HCT116 (cell line): ENCODE data around the gene MYO7B. TPM values are rescaled to one million over a fixed set of nuclear protein-coding genes. Genes with fewer than 3 reads are reported as not detected.

ENCODE experiments used
- ATAC-seq: fragments of 200-7000 bp; cut with Tn5 transposase; 2 replicates; pipeline ENCODE4 v1.9.1; 2020; ENCODE audit warnings: mild to moderate bottlenecking, moderate library complexity
- BruUV-seq: library from RNA; stranded (reverse); fragments of 400-500 nt; replicated peaks from 2 replicates; lab custom pipeline; 2021; lab: Mats Ljungman, UMichigan
- CTCF ChIA-PET: fragments of 300-600 bp; sonication (Branson Sonifier 250); formaldehyde crosslinking; loops from one replicate; lab custom pipeline; 2021; ENCODE audit warnings: antibody characterized with exemption; lab: Charles Lee
- POLR2A ChIA-PET: fragments of 300-600, 350-600 bp; sonication (Branson Sonifier 250); formaldehyde crosslinking; loops from one replicate; lab custom pipeline; 2021; ENCODE audit warnings: antibody characterized with exemption; lab: Charles Lee
- RAD21 ChIA-PET, 2 experiments: fragments of 300-600 bp; sonication (Branson Sonifier 250); formaldehyde crosslinking; loops; one replicate each; lab custom pipeline; 2023; ENCODE audit warnings: low total read pairs in 2 of 2; ENCODE audit not compliant: uncharacterized antibody in 2 of 2, unreplicated experiment in 2 of 2, low non-redundant PET in 1 of 2; lab: Charles Lee
- DNase-seq: peaks from one replicate; pipeline ENCODE4 v3.0.0-alpha.2; 2010; ENCODE audit warnings: low read depth, low spot score
- H2AFZ ChIP-seq: fragments of 200-600 bp; shearing (Covaris generic), sonication (generic); 2 replicates; pipeline ENCODE4 v1.6.1; 2017; ENCODE audit warnings: low read depth, mixed run types, mixed read lengths, antibody characterized with exemption, low read length; ENCODE audit not compliant: poor library complexity, severe bottlenecking
- H3K27ac ChIP-seq: 2 replicates; pipeline ENCODE4 v1.5.1; 2012; ENCODE audit warnings: low read depth, low read length
- H3K27me3 ChIP-seq: fragments of 200-600 bp; sonication (generic); 2 replicates; pipeline ENCODE4 v1.6.1; 2016; ENCODE audit warnings: mixed run types, low read length, mixed read lengths; ENCODE audit not compliant: insufficient read depth
- H3K36me3 ChIP-seq, 2 experiments: fragments of 200-500 bp in 1 of 2; fragments of 200-600 bp in 1 of 2; sonication (Bioruptor generic) in 1 of 2; sonication (generic) in 1 of 2; 2 replicates each; pipeline versions ENCODE4 v1.5.1 to v1.6.1; 2014 to 2016; ENCODE audit warnings: low read length in 2 of 2, inconsistent platforms in 1 of 2, mixed read lengths in 1 of 2, mixed run types in 1 of 2; ENCODE audit not compliant: insufficient read depth in 2 of 2, control insufficient read depth in 1 of 2
- H3K4me1 ChIP-seq, 2 experiments: fragments of 200-600 bp in 1 of 2; sonication (generic) in 1 of 2; 2 replicates each; pipeline versions ENCODE4 v1.5.1 to v1.6.1; 2012 to 2017; ENCODE audit warnings: low read length in 2 of 2, inconsistent platforms in 1 of 2, mild to moderate bottlenecking in 1 of 2, mixed read lengths in 1 of 2, mixed run types in 1 of 2, moderate library complexity in 1 of 2; ENCODE audit not compliant: insufficient read depth in 2 of 2, control insufficient read depth in 1 of 2
- H3K4me2 ChIP-seq: fragments of 200-600 bp; sonication (generic); 2 replicates; pipeline ENCODE4 v1.6.1; 2017; ENCODE audit warnings: mixed run types, low read length, mixed read lengths
- H3K4me3 ChIP-seq, 2 experiments: fragments of 200-600 bp in 1 of 2; sonication (generic) in 1 of 2; replicated peaks in 1 of 2; 2 replicates each; pipeline ENCODE4 v1.5.1; 2011 to 2016; ENCODE audit warnings: low read length in 2 of 2, control low read depth in 1 of 2, low read depth in 1 of 2, mild to moderate bottlenecking in 1 of 2, mixed read lengths in 1 of 2, mixed run types in 1 of 2
- H3K79me2 ChIP-seq: fragments of 200-600 bp; sonication (generic); 2 replicates; pipeline ENCODE4 v1.6.1; 2017; ENCODE audit warnings: mild to moderate bottlenecking, mixed run types, low read length, moderate library complexity, mixed read lengths; ENCODE audit not compliant: insufficient read depth
- H3K9ac ChIP-seq: fragments of 200-600 bp; sonication (generic); 2 replicates; pipeline ENCODE4 v1.6.1; 2016; ENCODE audit warnings: low read length, mixed read lengths
- H3K9me2 ChIP-seq: fragments of 200-600 bp; sonication (generic), shearing (Covaris generic); 2 replicates; pipeline ENCODE4 v1.6.1; 2017; ENCODE audit warnings: mixed run types, mild to moderate bottlenecking, moderate library complexity; ENCODE audit not compliant: insufficient read depth
- H3K9me3 ChIP-seq, 2 experiments: fragments of 200-500 bp in 1 of 2; fragments of 200-600 bp in 1 of 2; sonication (Bioruptor generic) in 1 of 2; sonication (generic) in 1 of 2; 2 replicates each; pipeline ENCODE4 v1.6.1; 2014 to 2017; ENCODE audit warnings: low read length in 2 of 2, mixed read lengths in 2 of 2, inconsistent platforms in 1 of 2, low read depth in 1 of 2, mild to moderate bottlenecking in 1 of 2, mixed run types in 1 of 2, moderate library complexity in 1 of 2; ENCODE audit not compliant: control insufficient read depth in 1 of 2, insufficient read depth in 1 of 2
- H4K20me1 ChIP-seq: fragments of 200-600 bp; sonication (generic), shearing (Covaris generic); 2 replicates; pipeline ENCODE4 v1.6.1; 2017; ENCODE audit warnings: mixed run types, mild to moderate bottlenecking, moderate library complexity; ENCODE audit not compliant: insufficient read depth
- CBX3 ChIP-seq: IDR thresholded peaks from 2 replicates; pipeline ENCODE4 v1.6.1; 2012; ENCODE audit warnings: low read depth
- CEBPB ChIP-seq: IDR thresholded peaks from 2 replicates; pipeline ENCODE4 v1.6.1; 2012; ENCODE audit warnings: low read depth
- EGR1 ChIP-seq: IDR thresholded peaks from 2 replicates; pipeline ENCODE4 v1.6.1; 2012; ENCODE audit warnings: low read depth
- EZH2phosphoT487 ChIP-seq: fragments of 200-600 bp; IDR thresholded peaks from 2 replicates; pipeline ENCODE4 v1.6.1; 2018; ENCODE audit warnings: antibody characterized with exemption, borderline replicate concordance
- FOSL1 ChIP-seq: IDR thresholded peaks from 2 replicates; pipeline ENCODE4 v1.6.1; 2012; ENCODE audit warnings: low read depth
- JUND ChIP-seq: IDR thresholded peaks from 2 replicates; pipeline ENCODE4 v1.6.1; 2012
- REST ChIP-seq: IDR thresholded peaks from 2 replicates; pipeline ENCODE4 v1.6.1; 2012; ENCODE audit warnings: low read depth
- SIN3A ChIP-seq: IDR thresholded peaks from 2 replicates; pipeline ENCODE4 v1.6.1; 2012; ENCODE audit warnings: low read depth
- SP1 ChIP-seq: IDR thresholded peaks from 2 replicates; pipeline ENCODE4 v1.6.1; 2012; ENCODE audit warnings: low read depth
- SRF ChIP-seq: IDR thresholded peaks from 2 replicates; pipeline ENCODE4 v1.6.1; 2012; ENCODE audit warnings: low read depth
- TCF7L2 ChIP-seq: IDR thresholded peaks from 2 replicates; pipeline ENCODE4 v1.7.0; 2011; ENCODE audit warnings: borderline replicate concordance, inconsistent platforms; ENCODE audit not compliant: insufficient read depth, insufficient read length; ENCODE audit errors: extremely low read depth
- YY1 ChIP-seq: IDR thresholded peaks from 2 replicates; pipeline ENCODE4 v1.6.1; 2011; ENCODE audit warnings: low read length, low read depth, moderate library complexity, mild to moderate bottlenecking; ENCODE audit not compliant: insufficient replicate concordance; ENCODE audit errors: extremely low read depth
- ZBTB33 ChIP-seq: IDR thresholded peaks from 2 replicates; pipeline ENCODE4 v1.6.1; 2011; ENCODE audit warnings: mild to moderate bottlenecking, low read length, moderate library complexity; ENCODE audit not compliant: insufficient replicate concordance; ENCODE audit errors: extremely low read depth
- ZFX ChIP-seq: fragments of 450-650 bp; IDR thresholded peaks from 2 replicates; pipeline ENCODE4 v1.6.1; 2017
- ZNF274 ChIP-seq: fragments of 200-500 bp; sonication (Bioruptor generic); IDR thresholded peaks from 2 replicates; pipeline ENCODE4 v1.6.1; 2014; ENCODE audit warnings: mild to moderate bottlenecking, low read depth, low read length, inconsistent platforms
- intact Hi-C: fragments of 100-400 bp; cut with micrococcal nuclease; formaldehyde crosslinking; loops from 2 replicates; pipeline ENCODE4 v1.10.0; 2022
- total RNA-seq: library from RNA; stranded (reverse); gene quantifications from one replicate; pipeline ENCODE4 v1.2.1, GENCODE V29; 2021; ENCODE audit not compliant: unreplicated experiment

The MYO7B gene
- total RNA-seq, 1 experiment from 2014 or later = 0.07 TPM

- no peaks in the 10 kb centered on the region for H3K9me2 ChIP-seq
- no peak overlapping the region for H3K4me2 ChIP-seq
- no peaks in the 10 kb centered on the region; a peak in 1 of 4 replicates for H3K9me3 ChIP-seq
- H3K4me1 ChIP-seq = no peaks in the 10 kb centered on the region; a peak in 1 of 4 replicates
- RAD21 ChIA-PET = no interaction called here
- H3K4me3 ChIP-seq = no peak overlapping the region
- no peaks in the 10 kb centered on the region for H3K27me3 ChIP-seq
- TF ChIP-seq ZFX = no peak
- no peak for TF ChIP-seq CEBPB
- TF ChIP-seq REST = no peak
- TF ChIP-seq EGR1 = no peak
- TF ChIP-seq ZBTB33 = no peak
- no peak for TF ChIP-seq SRF
- TF ChIP-seq SP1 = no peak
- no peak for TF ChIP-seq FOSL1
- TF ChIP-seq SIN3A = no peak
- TF ChIP-seq JUND = no peak
- TF ChIP-seq CBX3 = no peak
- TF ChIP-seq ZNF274 = no peak
- no peak for TF ChIP-seq EZH2phosphoT487
- no peak for TF ChIP-seq YY1
- TF ChIP-seq TCF7L2 = no peak
- BruUV-seq = no TSS peak
- CTCF ChIA-PET = no interaction called here
- no peak overlapping the region for H3K9ac ChIP-seq
- no peak for DNase-seq
- no peak for ATAC-seq
- intact Hi-C loops = no loop called here
- POLR2A ChIA-PET = no interaction called here
- H3K27ac ChIP-seq = no peak overlapping the region
- H4K20me1 ChIP-seq = no peaks in the 10 kb centered on the region
- H3K79me2 ChIP-seq = no peaks in the 10 kb centered on the region
- no peak overlapping the region for H2AFZ ChIP-seq
- no peaks in the 10 kb centered on the region for H3K36me3 ChIP-seq
Observed at GRCh38 chr2:127614731-127615130, 79.2 kb downstream of the MYO7B start.
